Ovary (tissue), 9 donors: ENCODE measurements around the gene GAGE12H. TPM values are rescaled to one million over a fixed set of nuclear protein-coding genes. Genes with fewer than 3 reads are reported as not detected.
"Not testable (repeated sequence)": the region's sequence is repeated elsewhere in the genome, so short reads cannot be mapped to it uniquely, and the experiment has no call there.

ENCODE experiments used
- DNase-seq, 5 donors: peaks; one replicate each; pipeline ENCODE4 v3.0.0-alpha.2; 2019 to 2020
- H3K27ac ChIP-seq, 2 donors: fragments of 200-600 bp; one replicate each; pipeline versions ENCODE4 v1.5.1 to v1.8.0; 2019 to 2022
- H3K27me3 ChIP-seq: fragments of 200-600 bp; one replicate; pipeline ENCODE4 v1.8.0; 2022
- H3K36me3 ChIP-seq: fragments of 200-600 bp; sonication (generic); one replicate; pipeline ENCODE4 v1.5.1; 2019
- H3K4me1 ChIP-seq: one replicate; pipeline ENCODE4 v1.8.1; 2013; ENCODE audit warnings: mild to moderate bottlenecking, moderate library complexity; ENCODE audit not compliant: insufficient read depth
- H3K4me3 ChIP-seq: fragments of 200-600 bp; sonication (generic); one replicate; pipeline ENCODE4 v1.5.1; 2017
- H3K9me3 ChIP-seq, 2 donors: fragments of 200-600 bp in 1 of 2; sonication (generic) in 1 of 2; one replicate each; pipeline versions ENCODE4 v1.5.1 to v1.8.1; 2013 to 2019; ENCODE audit warnings: mild to moderate bottlenecking in 1 of 2, moderate library complexity in 1 of 2
- CTCF ChIP-seq, 3 donors: fragments of 450-650 bp in 2 of 3; fragments of 200-600 bp in 1 of 3; IDR thresholded peaks; one replicate each; pipeline versions ENCODE4 v1.5.1 to v1.8.0; 2016 to 2022; ENCODE audit warnings: antibody characterized with exemption in 3 of 3, mild to moderate bottlenecking in 1 of 3
- EP300 ChIP-seq: sonication (generic); formaldehyde crosslinking; IDR thresholded peaks from one replicate; pipeline ENCODE4 v1.6.1; 2017; ENCODE audit warnings: antibody characterized with exemption
- POLR2A ChIP-seq: fragments of 450-650 bp; IDR thresholded peaks from one replicate; pipeline ENCODE4 v1.6.1; 2017; ENCODE audit warnings: antibody characterized with exemption, mild to moderate bottlenecking, moderate library complexity
- WGBS, 3 donors: extraction: QIAGEN DNeasy Blood & Tissue Kit in 1 of 3; methylation state at CpG; one replicate each; pipeline versions ENCODE4 v1.1.5 to v1.1.7; 2013 to 2017; 5-methylcytosine and 5-hydroxymethylcytosine counted together
- intact Hi-C, 4 donors: fragments of 100-400 bp; cut with DNase I; formaldehyde crosslinking; loops; one replicate each; pipeline versions ENCODE4 v1.11.0 to v1.15.1; 2022 to 2023
- polyA plus RNA-seq, 2 donors: library from polyadenylated mRNA; stranded (reverse); fragments of 200-250 nt in 1 of 2; fragments of 350-450 nt in 1 of 2; fragmentation: Illumina TruSeq in 1 of 2; extraction: RNeasy Lipid Tissue Mini Kit (QIAGEN cat#74804) in 1 of 2; gene quantifications; one replicate each; pipeline ENCODE4 v1.2.3, GENCODE V29; 2013 to 2014
- small RNA-seq: library from RNA; depleted of rRNA; stranded (forward); fragments of <200 nt; gene quantifications from one replicate; pipeline ENCODE3, GENCODE V24; 2016
- total RNA-seq, 7 donors: library from RNA; depleted of rRNA in 2 of 7; stranded (reverse); fragments of >200 nt in 2 of 7; fragmentation: NEBNext Ultra II Directional in 3 of 7; extraction: Animal tissue kit (Norgen Biotek cat#: 25700) in 3 of 7; gene quantifications; one replicate each; pipeline versions ENCODE4 v1.1.0 to v1.2.4, GENCODE V29; 2016 to 2023
- donor health status: DM: no; HTN: no; CAD: no; lungs with moderate emphysema.
- donor health status: DM: no; HTN: no; CAD: no.
- donor health status: Bipolar disorder and iron deficiency.
- donor health status: DM: yes; HTN: yes; CAD: no.
- donor health status: DM: no; HTN: no; CAD: no.
- donor health status: DM: yes; HTN: yes; CAD: no.

GAGE12H gene
- total and polyA plus RNA-seq, 9 donors: not detected

- DNase-seq, H3K27me3 ChIP-seq, H3K36me3 ChIP-seq, intact Hi-C loops, H3K4me3 ChIP-seq, H3K9me3 ChIP-seq, H3K4me1 ChIP-seq, H3K27ac ChIP-seq: not testable (repeated sequence)
- WGBS, 3 donors: no CpG with 5 or more reads among the region's 16 CpGs
Measured at GRCh38 chrX:49598720-49599119, 19.0 kb downstream of the GAGE12H start, which contains the start of gene GAGE1. Gene GAGE1, plus strand, starts transcription at chrX:49599020. Its CDS starts 1,155 bp downstream, at chrX:49600175.

- intact Hi-C loops: no loop called here
- WGBS, 3 donors: 23 to 43% (median 25%) methylated on average over 7 of the region's 7 CpGs
- Histone ChIP-seq H3K4me3 (no peak overlapping the region), H3K9me3 (no peaks in the 10 kb centered on the region), H3K27me3 (no peaks in the 10 kb centered on the region), H3K27ac (no peak overlapping the region), H3K4me1 (no peaks in the 10 kb centered on the region), H3K36me3 (no peaks in the 10 kb centered on the region)
- TF ChIP-seq CTCF (IDR thresholded peaks at IDR 0.05): no peak
- TF ChIP-seq EP300: no peak
- no peak for TF ChIP-seq POLR2A
- DNase-seq: no peak
Measured at GRCh38 chrX:49610718-49611310, 31.1 kb downstream of the GAGE12H start.

GRCh38 chrX:49618574-49618973 lies 38.8 kb downstream of the GAGE12H start:
- DNase-seq: no peak
- intact Hi-C loops: no loop called here
- no peak for TF ChIP-seq EP300
- Histone ChIP-seq H3K4me3 (no peak overlapping the region), H3K27ac (no peak overlapping the region), H3K9me3 (no peaks in the 10 kb centered on the region), H3K4me1 (no peaks in the 10 kb centered on the region), H3K27me3 (no peaks in the 10 kb centered on the region), H3K36me3 (no peaks in the 10 kb centered on the region)
- 80 to 84% (median 82%) methylated on average over 2 of the region's 2 CpGs for WGBS, 3 donors

- Histone ChIP-seq H3K9me3 (no peaks in the 10 kb centered on the region), H3K27me3 (no peaks in the 10 kb centered on the region), H3K4me3 (no peak overlapping the region), H3K36me3 (no peaks in the 10 kb centered on the region), H3K4me1 (no peaks in the 10 kb centered on the region), H3K27ac (no peak overlapping the region)
- no peak for DNase-seq
- intact Hi-C loops: no loop called here
- 62 to 86% (median 71%) methylated on average over 33 of the region's 33 CpGs for WGBS, 3 donors
- no peak for TF ChIP-seq EP300
- TF ChIP-seq POLR2A: no peak
Measured at GRCh38 chrX:49627086-49627777, 47.5 kb downstream of the GAGE12H start.

Small RNA genes lying within 50 kb of the gene (small RNA-seq; reads per million reads assigned to genes)
- not detected for gene GAGE12B

Other genes starting within 250 kb of the GAGE12H start
- gene GAGE13, start 248.4 kb upstream of the GAGE12H start, total RNA-seq: under 1 TPM in 1 of 7 donors, not detected in 6; 0.69 TPM
- gene GAGE13, start 248.4 kb upstream of the GAGE12H start, polyA plus RNA-seq: not detected
- gene GAGE12C, start 47.8 kb upstream of the GAGE12H start, total RNA-seq: not detected
- gene GAGE12C, start 47.8 kb upstream of the GAGE12H start, polyA plus RNA-seq: not detected
- not detected for gene GAGE12D, start 38.2 kb upstream of the GAGE12H start, total RNA-seq
- gene GAGE12D, start 38.2 kb upstream of the GAGE12H start, polyA plus RNA-seq: not detected
- gene GAGE12E, start 28.7 kb upstream of the GAGE12H start, total RNA-seq: not detected
- gene GAGE12E, start 28.7 kb upstream of the GAGE12H start, polyA plus RNA-seq: not detected
- not detected for gene GAGE12F, start 19.1 kb upstream of the GAGE12H start, total RNA-seq
- gene GAGE12F, start 19.1 kb upstream of the GAGE12H start, polyA plus RNA-seq: not detected
- gene GAGE12G, start 9.5 kb upstream of the GAGE12H start, total RNA-seq: not detected
- gene GAGE12G, start 9.5 kb upstream of the GAGE12H start, polyA plus RNA-seq: not detected
- gene GAGE2A, start 9.5 kb downstream of the GAGE12H start, total RNA-seq: not detected
- gene GAGE2A, start 9.5 kb downstream of the GAGE12H start, polyA plus RNA-seq: not detected
- 1 to 10 TPM in 1 of 7 donors, not detected in 6; 1.0 TPM for gene GAGE1, start 19.1 kb downstream of the GAGE12H start, total RNA-seq
- not detected for gene GAGE1, start 19.1 kb downstream of the GAGE12H start, polyA plus RNA-seq
- gene PAGE1, start 116.0 kb downstream of the GAGE12H start, total RNA-seq: not detected
- gene PAGE1, start 116.0 kb downstream of the GAGE12H start, polyA plus RNA-seq: not detected
- gene PAGE4, start 249.4 kb downstream of the GAGE12H start, total RNA-seq: 1 to 10 TPM in 2 of 7 donors, under 1 TPM in 1, not detected in 4; 0.71 to 9.2 (median 8.7) TPM
- gene PAGE4, start 249.4 kb downstream of the GAGE12H start, polyA plus RNA-seq: 1 to 10 TPM; 3.0 to 8.0 TPM